Measurements from ENCODE around the gene SLC66A1.

DNA sequence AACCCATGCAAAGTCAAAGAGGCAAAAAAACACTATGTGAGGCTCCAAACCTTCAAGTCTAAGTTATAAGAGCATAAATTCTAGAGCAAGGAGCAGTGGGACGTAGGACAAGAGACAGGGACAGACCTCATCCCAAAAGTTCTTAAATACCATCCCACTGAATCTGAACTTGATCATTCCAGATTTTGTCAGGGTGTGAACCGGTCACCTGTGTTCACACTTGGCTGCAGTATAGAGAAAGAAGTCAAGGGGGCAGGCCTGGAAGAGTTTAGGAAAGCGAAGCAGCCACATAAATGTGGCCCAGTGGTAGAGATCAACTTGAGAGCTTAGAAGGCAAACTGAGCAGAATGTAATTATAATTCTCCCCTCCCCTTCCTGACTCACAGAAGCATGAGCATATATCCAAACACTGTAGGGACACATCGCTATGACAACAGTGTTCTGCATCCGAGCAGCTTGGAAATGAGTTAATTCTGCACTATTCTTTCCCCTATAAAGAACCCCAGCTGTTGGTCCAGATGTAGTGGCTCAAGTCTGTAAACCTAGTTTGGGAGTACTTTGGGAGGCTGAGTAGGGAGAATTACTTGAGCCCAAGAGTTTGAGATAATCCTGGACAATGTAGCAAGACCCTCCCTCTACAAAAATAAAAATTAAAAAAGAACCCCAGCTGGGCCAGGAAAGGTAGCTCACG lies 2.9 kb upstream of the SLC66A1 start:
- no peak for TF ChIP-seq POLR2A (IDR thresholded peaks at IDR 0.05)
- TF ChIP-seq, protein P1, sequence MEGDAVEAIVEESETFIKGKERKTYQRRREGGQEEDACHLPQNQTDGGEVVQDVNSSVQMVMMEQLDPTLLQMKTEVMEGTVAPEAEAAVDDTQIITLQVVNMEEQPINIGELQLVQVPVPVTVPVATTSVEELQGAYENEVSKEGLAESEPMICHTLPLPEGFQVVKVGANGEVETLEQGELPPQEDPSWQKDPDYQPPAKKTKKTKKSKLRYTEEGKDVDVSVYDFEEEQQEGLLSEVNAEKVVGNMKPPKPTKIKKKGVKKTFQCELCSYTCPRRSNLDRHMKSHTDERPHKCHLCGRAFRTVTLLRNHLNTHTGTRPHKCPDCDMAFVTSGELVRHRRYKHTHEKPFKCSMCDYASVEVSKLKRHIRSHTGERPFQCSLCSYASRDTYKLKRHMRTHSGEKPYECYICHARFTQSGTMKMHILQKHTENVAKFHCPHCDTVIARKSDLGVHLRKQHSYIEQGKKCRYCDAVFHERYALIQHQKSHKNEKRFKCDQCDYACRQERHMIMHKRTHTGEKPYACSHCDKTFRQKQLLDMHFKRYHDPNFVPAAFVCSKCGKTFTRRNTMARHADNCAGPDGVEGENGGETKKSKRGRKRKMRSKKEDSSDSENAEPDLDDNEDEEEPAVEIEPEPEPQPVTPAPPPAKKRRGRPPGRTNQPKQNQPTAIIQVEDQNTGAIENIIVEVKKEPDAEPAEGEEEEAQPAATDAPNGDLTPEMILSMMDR (IDR thresholded peaks at IDR 0.05): no peak
- no peak for TF ChIP-seq EP300 (IDR thresholded peaks at IDR 0.05)
